BJ (cell line): ENCODE data around the gene CIITA. TPM values are rescaled to one million over a fixed set of nuclear protein-coding genes. Genes with fewer than 3 reads are reported as not detected.
"Not testable (repeated sequence)": the region's sequence is repeated elsewhere in the genome, so short reads cannot be mapped to it uniquely, and the experiment has no call there.

ENCODE experiments used
- CTCF ChIA-PET: fragments of 350-600 bp; formaldehyde crosslinking; extraction: SDS; loops from one replicate; lab custom pipeline; 2021; ENCODE audit warnings: antibody characterized with exemption, inconsistent platforms; lab: Yijun Ruan, JAX
- POLR2A ChIA-PET: fragments of 300-600 bp; sonication (Branson Sonifier 250); formaldehyde crosslinking; extraction: SDS; loops from one replicate; lab custom pipeline; 2021; ENCODE audit warnings: antibody characterized with exemption; lab: Charles Lee
- DNase-seq: peaks from one replicate; pipeline ENCODE4 v3.0.0-alpha.2; 2011; ENCODE audit warnings: low read depth
- H3K27me3 ChIP-seq: 2 replicates; pipeline ENCODE4 v1.6.0; 2011; ENCODE audit warnings: low read length; ENCODE audit not compliant: control insufficient read depth, insufficient read depth
- H3K36me3 ChIP-seq: 2 replicates; pipeline ENCODE4 v1.5.1; 2011; ENCODE audit warnings: low read length; ENCODE audit not compliant: control insufficient read depth, insufficient read depth
- H3K4me3 ChIP-seq: 2 replicates; pipeline ENCODE4 v1.5.1; 2011; ENCODE audit warnings: low read depth, mild to moderate bottlenecking, control low read depth, low read length
- polyA minus RNA-seq: library from RNA; depleted of rRNA, polyadenylated mRNA; stranded (reverse); fragments of >200 nt; gene quantifications from 2 replicates; pipeline ENCODE4 v1.2.3, GENCODE V29; 2011; rRNA and poly(A)+ RNA removed
- polyA plus RNA-seq: library from polyadenylated mRNA; depleted of rRNA; stranded (reverse); fragments of >200 nt; gene quantifications from 2 replicates; pipeline ENCODE4 v1.2.3, GENCODE V29; 2011; rRNA removed
- TF ChIP-seq, protein P1 (sequence below): IDR thresholded peaks from 2 replicates; pipeline ENCODE4 v1.5.1; 2011; ENCODE audit warnings: low read depth, mild to moderate bottlenecking, control low read depth, inconsistent platforms, low read length, moderate library complexity; ENCODE audit not compliant: insufficient read depth

The CIITA gene, protein sequence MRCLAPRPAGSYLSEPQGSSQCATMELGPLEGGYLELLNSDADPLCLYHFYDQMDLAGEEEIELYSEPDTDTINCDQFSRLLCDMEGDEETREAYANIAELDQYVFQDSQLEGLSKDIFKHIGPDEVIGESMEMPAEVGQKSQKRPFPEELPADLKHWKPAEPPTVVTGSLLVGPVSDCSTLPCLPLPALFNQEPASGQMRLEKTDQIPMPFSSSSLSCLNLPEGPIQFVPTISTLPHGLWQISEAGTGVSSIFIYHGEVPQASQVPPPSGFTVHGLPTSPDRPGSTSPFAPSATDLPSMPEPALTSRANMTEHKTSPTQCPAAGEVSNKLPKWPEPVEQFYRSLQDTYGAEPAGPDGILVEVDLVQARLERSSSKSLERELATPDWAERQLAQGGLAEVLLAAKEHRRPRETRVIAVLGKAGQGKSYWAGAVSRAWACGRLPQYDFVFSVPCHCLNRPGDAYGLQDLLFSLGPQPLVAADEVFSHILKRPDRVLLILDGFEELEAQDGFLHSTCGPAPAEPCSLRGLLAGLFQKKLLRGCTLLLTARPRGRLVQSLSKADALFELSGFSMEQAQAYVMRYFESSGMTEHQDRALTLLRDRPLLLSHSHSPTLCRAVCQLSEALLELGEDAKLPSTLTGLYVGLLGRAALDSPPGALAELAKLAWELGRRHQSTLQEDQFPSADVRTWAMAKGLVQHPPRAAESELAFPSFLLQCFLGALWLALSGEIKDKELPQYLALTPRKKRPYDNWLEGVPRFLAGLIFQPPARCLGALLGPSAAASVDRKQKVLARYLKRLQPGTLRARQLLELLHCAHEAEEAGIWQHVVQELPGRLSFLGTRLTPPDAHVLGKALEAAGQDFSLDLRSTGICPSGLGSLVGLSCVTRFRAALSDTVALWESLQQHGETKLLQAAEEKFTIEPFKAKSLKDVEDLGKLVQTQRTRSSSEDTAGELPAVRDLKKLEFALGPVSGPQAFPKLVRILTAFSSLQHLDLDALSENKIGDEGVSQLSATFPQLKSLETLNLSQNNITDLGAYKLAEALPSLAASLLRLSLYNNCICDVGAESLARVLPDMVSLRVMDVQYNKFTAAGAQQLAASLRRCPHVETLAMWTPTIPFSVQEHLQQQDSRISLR
- polyA plus RNA-seq = 0.04 TPM in 1 of 2 replicates, not detected in the other
- not detected in 2 replicates for polyA minus RNA-seq

DNA sequence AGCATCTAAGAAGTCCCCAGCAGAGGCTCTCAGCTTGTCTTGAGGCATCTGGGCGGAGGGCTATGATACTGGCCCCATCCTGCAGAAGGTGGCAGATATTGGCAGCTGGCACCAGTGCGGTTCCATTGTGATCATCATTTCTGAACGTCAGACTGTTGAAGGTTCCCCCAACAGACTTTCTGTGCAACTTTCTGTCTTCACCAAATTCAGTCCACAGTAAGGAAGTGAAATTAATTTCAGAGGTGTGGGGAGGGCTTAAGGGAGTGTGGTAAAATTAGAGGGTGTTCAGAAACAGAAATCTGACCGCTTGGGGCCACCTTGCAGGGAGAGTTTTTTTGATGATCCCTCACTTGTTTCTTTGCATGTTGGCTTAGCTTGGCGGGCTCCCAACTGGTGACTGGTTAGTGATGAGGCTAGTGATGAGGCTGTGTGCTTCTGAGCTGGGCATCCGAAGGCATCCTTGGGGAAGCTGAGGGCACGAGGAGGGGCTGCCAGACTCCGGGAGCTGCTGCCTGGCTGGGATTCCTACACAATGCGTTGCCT is at the start of gene CIITA:
Gene CIITA, plus strand, starts transcription at position 404 of the 543 bp plus-strand sequence. Its CDS starts 129 bp downstream, at position 533.
- ChIA-PET POLR2A (no interaction called here), CTCF (interaction anchor here (1.9 kb wide), 1 partner anchor 42 kb away, joined by 4 read pairs; no protein-coding TSS in a partner anchor)
- TF ChIP-seq, protein P1, sequence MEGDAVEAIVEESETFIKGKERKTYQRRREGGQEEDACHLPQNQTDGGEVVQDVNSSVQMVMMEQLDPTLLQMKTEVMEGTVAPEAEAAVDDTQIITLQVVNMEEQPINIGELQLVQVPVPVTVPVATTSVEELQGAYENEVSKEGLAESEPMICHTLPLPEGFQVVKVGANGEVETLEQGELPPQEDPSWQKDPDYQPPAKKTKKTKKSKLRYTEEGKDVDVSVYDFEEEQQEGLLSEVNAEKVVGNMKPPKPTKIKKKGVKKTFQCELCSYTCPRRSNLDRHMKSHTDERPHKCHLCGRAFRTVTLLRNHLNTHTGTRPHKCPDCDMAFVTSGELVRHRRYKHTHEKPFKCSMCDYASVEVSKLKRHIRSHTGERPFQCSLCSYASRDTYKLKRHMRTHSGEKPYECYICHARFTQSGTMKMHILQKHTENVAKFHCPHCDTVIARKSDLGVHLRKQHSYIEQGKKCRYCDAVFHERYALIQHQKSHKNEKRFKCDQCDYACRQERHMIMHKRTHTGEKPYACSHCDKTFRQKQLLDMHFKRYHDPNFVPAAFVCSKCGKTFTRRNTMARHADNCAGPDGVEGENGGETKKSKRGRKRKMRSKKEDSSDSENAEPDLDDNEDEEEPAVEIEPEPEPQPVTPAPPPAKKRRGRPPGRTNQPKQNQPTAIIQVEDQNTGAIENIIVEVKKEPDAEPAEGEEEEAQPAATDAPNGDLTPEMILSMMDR = no peak
- peaks cover 15% of the 10 kb centered on the region for H3K27me3 ChIP-seq
- H3K4me3 ChIP-seq = no peak within 1 kb of the TSS
- no peaks in the 10 kb centered on the region for H3K36me3 ChIP-seq
- peak; percentile 7 for DNase-seq

DNA sequence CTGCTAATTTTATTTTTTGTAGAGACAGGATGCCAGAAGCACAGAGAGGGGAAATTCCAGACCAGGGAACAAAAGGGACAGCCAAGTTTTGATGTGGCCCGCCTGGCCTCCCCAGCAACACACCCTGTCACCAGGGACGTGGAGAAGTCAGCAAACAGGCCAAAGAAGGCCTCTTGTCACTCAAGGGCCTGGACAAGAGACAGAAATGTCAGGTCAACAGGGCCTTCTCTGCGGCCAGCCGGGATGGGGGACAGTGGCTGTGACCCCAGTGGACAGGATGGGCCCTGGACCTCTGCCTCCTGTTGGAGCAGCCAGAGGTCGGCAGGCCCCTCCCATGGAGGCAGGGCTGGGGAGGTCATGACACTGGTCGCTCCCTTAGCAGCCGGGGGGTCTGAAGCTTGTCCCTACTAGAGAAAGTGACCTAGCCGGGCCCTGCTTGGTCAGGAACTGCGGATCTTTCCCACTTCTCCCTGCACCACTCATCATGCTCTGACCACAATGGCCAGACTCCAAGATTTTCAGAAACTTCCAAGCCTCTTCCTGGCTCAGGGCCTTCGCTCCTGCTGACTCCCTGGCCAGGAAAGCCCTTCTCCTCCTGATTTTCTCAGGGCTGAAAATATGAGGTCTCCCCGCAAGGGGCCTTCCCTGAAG is 49.2 kb upstream of the CIITA start:
- peak; percentile 40 for DNase-seq
- CTCF ChIA-PET = no interaction called here
- no peak overlapping the region for H3K4me3 ChIP-seq
- POLR2A ChIA-PET = no interaction called here
- TF ChIP-seq, protein P1 = no peak
- H3K36me3 ChIP-seq = no peaks in the 10 kb centered on the region
- no peaks in the 10 kb centered on the region; the same call in 1 of the 2 replicates for H3K27me3 ChIP-seq

DNA sequence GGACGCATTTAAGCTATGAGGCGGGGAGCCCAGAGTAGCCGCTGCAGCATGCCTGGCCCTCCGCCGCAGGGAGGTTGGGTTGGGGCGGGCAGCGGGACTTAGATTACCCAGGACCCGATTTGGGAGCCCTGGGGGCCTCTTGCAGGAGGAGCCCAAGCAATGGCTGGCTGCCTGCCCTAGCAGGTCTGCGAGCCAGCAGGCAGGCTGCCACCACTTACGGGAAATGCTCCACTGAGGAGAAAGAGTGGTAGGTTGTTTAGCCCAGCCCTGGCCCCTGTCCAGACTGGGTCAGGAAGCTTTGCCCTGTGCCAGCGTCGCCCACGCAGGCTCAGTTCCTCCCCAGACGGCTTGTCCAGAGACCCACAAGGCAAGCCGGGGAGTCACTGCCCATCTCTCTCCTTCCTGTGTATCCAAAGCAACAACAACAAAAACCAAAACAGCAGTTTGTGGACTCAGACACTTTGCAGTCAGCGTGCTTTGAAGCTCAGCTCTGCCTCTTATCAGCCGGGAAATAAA is 48.1 kb upstream of the CIITA start:
- TF ChIP-seq, protein P1 = no peak
- ChIA-PET CTCF (no interaction called here), POLR2A (interaction anchor here (0.5 kb wide), 1 partner anchor 83 kb away, joined by 6 read pairs; no protein-coding TSS in a partner anchor)
- H3K27me3 ChIP-seq = peaks cover 2% of the 10 kb centered on the region; the same call in 1 of the 2 replicates
- no peaks in the 10 kb centered on the region for H3K36me3 ChIP-seq
- DNase-seq = peak; percentile 30
- H3K4me3 ChIP-seq = no peak overlapping the region

DNA sequence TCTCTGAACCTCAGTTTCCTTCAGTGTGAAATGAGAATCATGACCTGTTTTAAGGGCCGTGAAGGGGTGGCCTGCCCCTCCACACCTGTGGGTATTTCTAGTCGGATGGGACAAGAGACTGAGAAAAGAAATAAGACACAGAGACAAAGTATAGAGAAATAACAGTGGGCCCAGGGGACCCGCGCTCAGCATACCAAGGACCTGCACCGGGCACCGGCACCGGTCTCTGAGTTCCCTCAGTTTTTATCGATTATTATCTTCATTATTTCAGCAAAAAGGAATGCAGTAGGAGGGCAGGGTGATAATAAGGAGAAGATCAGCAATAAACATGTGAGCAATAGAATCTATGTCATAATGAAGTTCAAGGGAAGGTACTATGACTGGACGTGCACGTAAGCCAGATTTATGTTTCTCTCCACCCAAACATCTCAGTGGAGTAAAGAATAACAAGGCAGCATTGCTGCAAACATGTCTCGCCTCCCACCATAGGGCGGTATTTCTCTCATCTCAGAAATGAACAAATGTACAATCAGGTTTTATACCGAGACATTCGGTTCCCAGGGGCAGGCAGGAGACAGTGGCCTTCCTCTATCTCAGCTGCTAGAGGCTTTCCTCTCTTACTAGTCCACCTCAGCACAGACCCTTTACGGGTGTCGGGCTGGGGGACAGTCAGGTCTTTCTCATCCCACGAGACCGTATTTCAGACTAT is 47.5 kb upstream of the CIITA start:
- ChIA-PET POLR2A (interaction anchor here (0.5 kb wide), 1 partner anchor 83 kb away, joined by 6 read pairs; no protein-coding TSS in a partner anchor), CTCF (interaction anchor here (1.2 kb wide), 1 partner anchor 11 kb away, joined by 3 read pairs; no protein-coding TSS in a partner anchor)
- not testable (repeated sequence) for H3K4me3 ChIP-seq, DNase-seq, H3K36me3 ChIP-seq, H3K27me3 ChIP-seq

DNA sequence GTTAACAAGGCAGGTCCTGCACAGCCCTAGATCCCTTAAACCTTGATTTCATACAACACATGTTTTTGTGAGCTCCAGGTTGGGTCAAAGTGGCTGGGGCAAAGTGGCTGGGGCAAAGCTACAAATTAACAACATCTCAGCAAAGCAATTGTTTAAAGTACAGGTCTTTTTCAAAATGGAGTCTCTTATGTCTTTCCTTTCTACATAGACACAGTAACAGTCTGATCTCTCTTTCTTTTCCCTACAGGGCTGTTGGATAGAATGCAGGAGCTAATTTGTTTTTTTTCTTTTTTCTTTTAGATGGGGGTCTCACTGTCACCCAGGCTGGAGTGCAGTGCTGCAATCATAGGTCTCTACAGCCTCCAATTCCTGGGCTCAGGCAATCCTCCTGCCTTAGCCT is 46.8 kb upstream of the CIITA start:
- H3K4me3 ChIP-seq, H3K27me3 ChIP-seq, H3K36me3 ChIP-seq, DNase-seq, POLR2A ChIA-PET: not testable (repeated sequence)
- CTCF ChIA-PET = interaction anchor here (1.2 kb wide), 1 partner anchor 10 kb away, joined by 3 read pairs; no protein-coding TSS in a partner anchor
